ENCODE data around the gene JAKMIP2.

The JAKMIP2 gene

GRCh38 chr5:147578228-147579024 lies 204.1 kb downstream of the JAKMIP2 start:
- Histone ChIP-seq H3K4me3 (ENCODE audit: low read depth in 1 of 2, low read length in 2 of 2) (no peak overlapping the region), H3K9me3 (ENCODE audit: low read length) (no peaks in the 10 kb centered on the region), H3K27me3 (ENCODE audit: control insufficient read depth in 1 of 2, insufficient read depth in 2 of 2, low read length in 2 of 2) (no peaks in the 10 kb centered on the region), H3K9ac (ENCODE audit: low read length) (no peak overlapping the region), H3K27ac (ENCODE audit: low read depth, low read length) (no peak overlapping the region), H3K36me3 (ENCODE audit: insufficient read depth, low read length) (no peaks in the 10 kb centered on the region), H3K4me1 (ENCODE audit: insufficient read depth, low read length) (no peaks in the 10 kb centered on the region)

GRCh38 chr5:147576646-147577535 lies 205.6 kb downstream of the JAKMIP2 start:
- H3K4me1 ChIP-seq (ENCODE audit: insufficient read depth, low read length), result no peaks in the 10 kb centered on the region
- no peaks in the 10 kb centered on the region for H3K27me3 ChIP-seq (ENCODE audit: control insufficient read depth in 1 of 2, insufficient read depth in 2 of 2, low read length in 2 of 2)
- no peaks in the 10 kb centered on the region for H3K9me3 ChIP-seq (ENCODE audit: low read length)
- H3K9ac ChIP-seq (ENCODE audit: low read length), result no peak overlapping the region
- no peaks in the 10 kb centered on the region for H3K36me3 ChIP-seq (ENCODE audit: insufficient read depth, low read length)
- no peak overlapping the region for H3K4me3 ChIP-seq (ENCODE audit: low read depth in 1 of 2, low read length in 2 of 2)
- H3K27ac ChIP-seq (ENCODE audit: low read depth, low read length), result no peak overlapping the region

DNA sequence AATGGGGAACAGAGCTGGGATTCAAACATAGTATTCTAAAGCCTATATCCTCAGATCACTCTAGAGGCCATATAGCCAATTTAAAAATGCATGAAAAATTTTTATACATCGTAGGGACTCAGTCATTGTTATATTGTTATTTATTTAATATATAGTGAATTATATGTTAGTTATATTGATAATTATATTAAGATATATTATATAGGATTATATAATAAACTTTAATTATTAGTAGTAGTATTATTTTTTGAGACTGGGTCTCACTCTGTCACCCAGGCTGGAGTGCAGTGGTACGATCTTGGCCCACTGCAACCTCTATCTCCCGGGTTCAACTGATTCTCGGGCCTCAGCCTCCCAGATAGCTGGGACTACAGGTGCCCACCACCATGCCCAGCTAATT lies 206.9 kb downstream of the JAKMIP2 start:
- no peaks in the 10 kb centered on the region for H3K4me1 ChIP-seq (ENCODE audit: insufficient read depth, low read length)
- no peaks in the 10 kb centered on the region for H3K27me3 ChIP-seq (ENCODE audit: control insufficient read depth in 1 of 2, insufficient read depth in 2 of 2, low read length in 2 of 2)
- H3K9me3 ChIP-seq (ENCODE audit: low read length), result no peaks in the 10 kb centered on the region
- no peak overlapping the region for H3K27ac ChIP-seq (ENCODE audit: low read depth, low read length)
- no peak overlapping the region for H3K4me3 ChIP-seq (ENCODE audit: low read depth in 1 of 2, low read length in 2 of 2)
- no peak overlapping the region for H3K9ac ChIP-seq (ENCODE audit: low read length)
- no peaks in the 10 kb centered on the region for H3K36me3 ChIP-seq (ENCODE audit: insufficient read depth, low read length)

- Histone ChIP-seq H3K9ac (ENCODE audit: low read length) (no peak overlapping the region), H3K27me3 (ENCODE audit: control insufficient read depth in 1 of 2, insufficient read depth in 2 of 2, low read length in 2 of 2) (no peaks in the 10 kb centered on the region), H3K36me3 (ENCODE audit: insufficient read depth, low read length) (no peaks in the 10 kb centered on the region), H3K4me3 (ENCODE audit: low read depth in 1 of 2, low read length in 2 of 2) (no peak overlapping the region), H3K27ac (ENCODE audit: low read depth, low read length) (no peak overlapping the region), H3K9me3 (ENCODE audit: low read length) (no peaks in the 10 kb centered on the region), H3K4me1 (ENCODE audit: insufficient read depth, low read length) (no peaks in the 10 kb centered on the region)
Observed at GRCh38 chr5:147573211-147573610, 209.3 kb downstream of the JAKMIP2 start.

DNA sequence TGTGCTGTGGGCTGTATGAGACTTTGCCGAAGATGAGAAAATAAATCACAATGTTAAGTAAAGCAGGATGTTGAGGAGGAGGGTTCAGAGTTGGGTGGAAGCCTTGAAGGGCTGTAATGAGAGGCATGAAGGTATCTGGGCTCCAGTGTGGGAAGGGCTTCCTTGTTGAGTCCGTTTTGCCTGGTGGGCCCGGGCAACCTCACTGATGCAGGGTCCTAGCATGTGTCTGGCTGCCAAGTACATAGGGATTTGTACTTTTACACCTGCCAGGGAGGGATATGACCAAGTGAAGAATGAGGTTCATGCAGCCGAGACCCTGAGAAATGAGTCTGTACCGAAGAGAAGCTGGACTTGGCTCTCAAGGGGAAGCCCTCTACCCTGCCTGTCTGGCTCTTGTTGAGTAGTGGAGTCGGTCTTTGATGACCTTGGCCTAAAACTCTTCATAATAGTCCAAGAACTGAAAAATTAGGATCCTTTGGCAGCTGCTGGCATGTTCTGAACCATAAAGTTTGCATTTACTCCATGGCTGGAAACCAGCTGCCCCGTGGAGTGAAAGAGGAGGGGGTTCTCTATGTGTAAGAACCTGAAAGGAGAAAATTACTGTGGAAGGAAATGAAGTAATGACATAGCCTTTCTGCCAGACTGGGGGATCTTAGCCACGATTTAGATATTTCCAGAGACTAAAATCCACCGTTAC lies 213.7 kb downstream of the JAKMIP2 start:
- Histone ChIP-seq H3K27me3 (ENCODE audit: control insufficient read depth in 1 of 2, insufficient read depth in 2 of 2, low read length in 2 of 2) (no peaks in the 10 kb centered on the region), H3K4me3 (ENCODE audit: low read depth in 1 of 2, low read length in 2 of 2) (no peak overlapping the region)

GRCh38 chr5:147567917-147568598 lies 214.5 kb downstream of the JAKMIP2 start:
- Histone ChIP-seq H3K27me3 (ENCODE audit: control insufficient read depth in 1 of 2, insufficient read depth in 2 of 2, low read length in 2 of 2) (no peaks in the 10 kb centered on the region), H3K4me1 (ENCODE audit: insufficient read depth, low read length) (no peaks in the 10 kb centered on the region), H3K9ac (ENCODE audit: low read length) (no peak overlapping the region)

More for the DNA sequence above, 213.7 kb downstream of the JAKMIP2 start:
- H3K4me1 ChIP-seq (ENCODE audit: insufficient read depth, low read length), result no peaks in the 10 kb centered on the region
- H3K27ac ChIP-seq (ENCODE audit: low read depth, low read length), result no peak overlapping the region
- H3K9ac ChIP-seq (ENCODE audit: low read length), result no peak overlapping the region
- H3K9me3 ChIP-seq (ENCODE audit: low read length), result no peaks in the 10 kb centered on the region
- H3K36me3 ChIP-seq (ENCODE audit: insufficient read depth, low read length), result no peaks in the 10 kb centered on the region

DNA sequence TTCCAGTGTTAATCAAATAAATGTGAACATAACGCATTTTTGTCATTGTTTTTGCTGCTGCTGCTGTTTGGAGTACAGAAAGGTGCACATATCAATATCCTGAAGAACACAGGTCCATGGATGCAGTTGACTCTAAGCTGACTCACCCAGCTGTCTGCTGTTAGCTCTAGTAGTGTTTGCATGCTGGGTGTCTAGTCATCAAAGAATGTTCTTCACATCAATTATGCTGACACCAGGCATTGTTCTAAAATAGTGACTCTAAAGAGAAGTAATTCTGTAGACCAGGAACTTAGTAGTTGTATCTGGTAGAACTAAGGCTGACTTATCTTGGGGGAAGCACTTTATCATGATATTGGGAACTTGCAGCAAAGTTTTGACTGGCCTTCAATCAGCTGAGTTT lies 217.0 kb downstream of the JAKMIP2 start:
- Histone ChIP-seq H3K27ac (ENCODE audit: low read depth, low read length) (no peak overlapping the region), H3K36me3 (ENCODE audit: insufficient read depth, low read length) (no peaks in the 10 kb centered on the region), H3K4me3 (ENCODE audit: low read depth in 1 of 2, low read length in 2 of 2) (no peak overlapping the region), H3K9me3 (ENCODE audit: low read length) (no peaks in the 10 kb centered on the region), H3K4me1 (ENCODE audit: insufficient read depth, low read length) (no peaks in the 10 kb centered on the region), H3K27me3 (ENCODE audit: control insufficient read depth in 1 of 2, insufficient read depth in 2 of 2, low read length in 2 of 2) (no peaks in the 10 kb centered on the region), H3K9ac (ENCODE audit: low read length) (no peak overlapping the region)

More at GRCh38 chr5:147567917-147568598, 214.5 kb downstream of the JAKMIP2 start:
- Histone ChIP-seq H3K9me3 (ENCODE audit: low read length) (no peaks in the 10 kb centered on the region), H3K36me3 (ENCODE audit: insufficient read depth, low read length) (no peaks in the 10 kb centered on the region), H3K4me3 (ENCODE audit: low read depth in 1 of 2, low read length in 2 of 2) (no peak overlapping the region), H3K27ac (ENCODE audit: low read depth, low read length) (no peak overlapping the region)

DNA sequence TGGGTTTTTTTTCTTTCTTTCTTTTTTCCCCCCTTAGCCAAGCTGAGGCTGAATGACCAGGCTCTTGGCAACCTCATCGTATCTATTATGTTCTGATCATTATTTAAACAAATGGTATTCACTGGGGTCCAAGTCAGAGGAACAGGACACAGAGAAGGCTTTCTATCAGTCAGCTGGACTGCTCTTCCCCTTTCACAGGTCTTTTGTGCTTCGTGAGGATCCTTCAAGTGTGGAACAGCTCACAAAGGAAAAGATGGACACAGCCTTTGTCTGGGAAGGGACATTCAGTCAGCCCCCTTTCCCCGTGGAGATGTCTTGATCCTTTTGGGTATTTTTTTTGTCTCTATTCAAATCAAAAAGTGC lies 218.4 kb downstream of the JAKMIP2 start:
- no peaks in the 10 kb centered on the region for H3K9me3 ChIP-seq (ENCODE audit: low read length)
- H3K4me3 ChIP-seq (ENCODE audit: low read depth in 1 of 2, low read length in 2 of 2), result no peak overlapping the region
- no peaks in the 10 kb centered on the region for H3K27me3 ChIP-seq (ENCODE audit: control insufficient read depth in 1 of 2, insufficient read depth in 2 of 2, low read length in 2 of 2)
- H3K9ac ChIP-seq (ENCODE audit: low read length), result no peak overlapping the region
- H3K36me3 ChIP-seq (ENCODE audit: insufficient read depth, low read length), result no peaks in the 10 kb centered on the region
- H3K4me1 ChIP-seq (ENCODE audit: insufficient read depth, low read length), result peaks cover under 1% of the 10 kb centered on the region
- H3K27ac ChIP-seq (ENCODE audit: low read depth, low read length), result no peak overlapping the region

- Histone ChIP-seq H3K27me3 (ENCODE audit: control insufficient read depth in 1 of 2, insufficient read depth in 2 of 2, low read length in 2 of 2) (no peaks in the 10 kb centered on the region), H3K4me1 (ENCODE audit: insufficient read depth, low read length) (peaks cover 6% of the 10 kb centered on the region), H3K36me3 (ENCODE audit: insufficient read depth, low read length) (no peaks in the 10 kb centered on the region), H3K9ac (ENCODE audit: low read length) (no peak overlapping the region), H3K27ac (ENCODE audit: low read depth, low read length) (no peak overlapping the region), H3K4me3 (ENCODE audit: low read depth in 1 of 2, low read length in 2 of 2) (no peak overlapping the region), H3K9me3 (ENCODE audit: low read length) (no peaks in the 10 kb centered on the region)
Observed at GRCh38 chr5:147563466-147564123, 218.9 kb downstream of the JAKMIP2 start.

DNA sequence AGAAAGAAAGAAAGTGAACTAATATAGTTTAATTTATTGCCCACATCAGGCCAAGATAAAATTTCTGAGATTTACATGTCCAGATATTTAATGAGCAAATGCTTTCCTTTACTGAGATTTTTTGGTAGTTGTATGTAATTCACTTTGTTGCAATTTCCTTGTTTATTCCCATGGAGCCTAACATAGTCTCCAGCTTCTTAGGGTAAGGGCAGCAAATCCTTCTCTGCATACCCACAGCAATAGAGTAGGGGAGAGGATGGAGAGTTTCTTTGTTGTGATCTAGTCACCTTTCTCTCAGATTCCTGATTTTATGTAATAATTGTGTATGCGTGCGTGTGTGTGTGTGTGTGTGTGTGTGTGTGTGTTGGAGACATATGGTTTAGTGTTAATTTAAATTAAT lies 221.1 kb downstream of the JAKMIP2 start:
- Histone ChIP-seq H3K27me3 (ENCODE audit: control insufficient read depth in 1 of 2, insufficient read depth in 2 of 2, low read length in 2 of 2) (no peaks in the 10 kb centered on the region), H3K9ac (ENCODE audit: low read length) (no peak overlapping the region), H3K27ac (ENCODE audit: low read depth, low read length) (no peak overlapping the region), H3K9me3 (ENCODE audit: low read length) (no peaks in the 10 kb centered on the region), H3K4me1 (ENCODE audit: insufficient read depth, low read length) (peaks cover 14% of the 10 kb centered on the region), H3K4me3 (ENCODE audit: low read depth in 1 of 2, low read length in 2 of 2) (no peak overlapping the region), H3K36me3 (ENCODE audit: insufficient read depth, low read length) (no peaks in the 10 kb centered on the region)

All from muscle layer of colon (tissue), 2 donors.